Vagina (tissue), 2 donors: ENCODE data around the gene UNK.

Source experiments
- CTCF ChIP-seq, 3 experiments: fragments of 450-650 bp in 2 of 3; fragments of 200-600 bp in 1 of 3; sonication (generic) in 1 of 3; IDR thresholded peaks; one replicate each; pipeline ENCODE4 v1.5.1; 2017 to 2019; ENCODE audit warnings: antibody characterized with exemption in 3 of 3, mild to moderate bottlenecking in 2 of 3, moderate library complexity in 2 of 3
- POLR2A ChIP-seq, 2 donors: fragments of 450-650 bp; IDR thresholded peaks; one replicate each; pipeline ENCODE4 v1.6.1; 2017; ENCODE audit warnings: antibody characterized with exemption in 2 of 2, mild to moderate bottlenecking in 2 of 2, moderate library complexity in 2 of 2
- POLR2AphosphoS5 ChIP-seq, 2 donors: sonication (generic); formaldehyde crosslinking; IDR thresholded peaks; one replicate each; pipeline ENCODE4 v1.9.0; 2017; ENCODE audit warnings: antibody characterized with exemption in 2 of 2, mild to moderate bottlenecking in 2 of 2, low read depth in 1 of 2; ENCODE audit not compliant: insufficient read depth in 1 of 2

- no peak for TF ChIP-seq CTCF (IDR thresholded peaks at IDR 0.05)
- TF ChIP-seq POLR2A (IDR thresholded peaks at IDR 0.05), result no peak
- no peak for TF ChIP-seq POLR2AphosphoS5 (IDR thresholded peaks at IDR 0.05; ENCODE audit: insufficient read depth in 1 of 2, low read depth in 1 of 2)
These were observed 51.0 kb downstream of the UNK start for GRCh38 chr17:75835654-75835987.
